HepG2 (cell line): ENCODE data around the gene KIAA1958. TPM values are rescaled to one million over a fixed set of nuclear protein-coding genes. Genes with fewer than 3 reads are reported as not detected.

Experiments
- ATAC-seq: fragments of 200-7000 bp; cut with Tn5 transposase; 3 replicates; pipeline ENCODE4 v1.9.1; 2020; ENCODE audit warnings: mild to moderate bottlenecking, moderate library complexity
- BruUV-seq: library from RNA; stranded (reverse); fragments of 400-500 nt; replicated peaks from 2 replicates; lab custom pipeline; 2021; lab: Mats Ljungman, UMichigan
- CTCF ChIA-PET: fragments of 300-600 bp; formaldehyde crosslinking; extraction: SDS; loops from one replicate; lab custom pipeline; 2021; ENCODE audit warnings: low total read pairs, inconsistent platforms, low intra/inter-chr PET ratio; lab: Yijun Ruan, JAX
- POLR2A ChIA-PET: fragments of 350-600 bp; sonication (Branson Sonifier 250); formaldehyde crosslinking; loops from one replicate; lab custom pipeline; 2020; ENCODE audit warnings: antibody characterized with exemption, inconsistent platforms; lab: Yijun Ruan, JAX
- DNase-seq: peaks from one replicate; pipeline ENCODE4 v3.0.0-alpha.2; 2015; ENCODE audit warnings: low spot score
- FAIRE-seq: peaks from 3 replicates; lab custom pipeline; 2011; peaks lifted over from hg19 to GRCh38; lab: Jason Lieb, UNC
- H2AFZ ChIP-seq: one replicate; pipeline ENCODE4 v1.6.1; 2011; ENCODE audit warnings: low read length, inconsistent platforms
- H3K27ac ChIP-seq: fragments of 300-600 bp; 3 replicates; pipeline ENCODE4 v1.8.0; 2011; ENCODE audit warnings: mixed run types, mild to moderate bottlenecking, mixed read lengths, low read length, inconsistent platforms; ENCODE audit not compliant: insufficient read depth; ENCODE audit errors: extremely low read length
- H3K27me3 ChIP-seq, 2 experiments: fragments of 200-600 bp in 1 of 2; 2 replicates in 1 of 2; 3 replicates in 1 of 2; pipeline versions ENCODE4 v1.6.0 to v1.8.0; 2011; ENCODE audit warnings: low read length in 2 of 2, mild to moderate bottlenecking in 2 of 2, moderate library complexity in 2 of 2, inconsistent platforms in 1 of 2; ENCODE audit not compliant: insufficient read depth in 2 of 2, control insufficient read depth in 1 of 2
- H3K36me3 ChIP-seq, 2 experiments: fragments of 200-600 bp in 1 of 2; replicated peaks in 1 of 2; 2 replicates in 1 of 2; 3 replicates in 1 of 2; pipeline versions ENCODE4 v1.5.1 to v1.8.0; 2011; ENCODE audit warnings: low read length in 2 of 2, inconsistent platforms in 1 of 2; ENCODE audit not compliant: insufficient read depth in 2 of 2, control insufficient read depth in 1 of 2
- H3K4me1 ChIP-seq: 2 replicates; pipeline ENCODE4 v1.5.1; 2012; ENCODE audit warnings: low read length, inconsistent platforms; ENCODE audit not compliant: insufficient read depth
- H3K4me2 ChIP-seq: 2 replicates; pipeline ENCODE4 v1.6.0; 2011; ENCODE audit warnings: low read depth, low read length, inconsistent platforms
- H3K4me3 ChIP-seq, 3 experiments: fragments of 200-600 bp in 1 of 3; sonication (generic), shearing (Covaris generic) in 1 of 3; replicated peaks in 1 of 3; 2 replicates each; pipeline ENCODE4 v1.5.1; 2011 to 2016; ENCODE audit warnings: low read length in 3 of 3, inconsistent platforms in 2 of 3, low read depth in 2 of 3, mild to moderate bottlenecking in 2 of 3, control low read depth in 1 of 3, mixed read lengths in 1 of 3; ENCODE audit not compliant: insufficient read depth in 1 of 3
- H3K79me2 ChIP-seq: one replicate; pipeline ENCODE4 v1.6.1; 2011; ENCODE audit warnings: low read length, inconsistent platforms; ENCODE audit not compliant: insufficient read depth
- H3K9ac ChIP-seq: 2 replicates; pipeline ENCODE4 v1.6.0; 2011; ENCODE audit warnings: mild to moderate bottlenecking, low read depth, low read length, inconsistent platforms; ENCODE audit not compliant: insufficient read depth
- H3K9me3 ChIP-seq: 2 replicates; pipeline ENCODE4 v1.5.1; 2012; ENCODE audit warnings: mild to moderate bottlenecking, low read length
- H4K20me1 ChIP-seq: 2 replicates; pipeline ENCODE4 v1.6.0; 2011; ENCODE audit warnings: inconsistent platforms, mild to moderate bottlenecking, low read length, moderate library complexity; ENCODE audit not compliant: insufficient read depth
- KLF16 ChIP-seq, 2 experiments: sonication (generic) in 1 of 2; formaldehyde crosslinking in 1 of 2; IDR thresholded peaks; 2 replicates each; pipeline versions ENCODE4 v1.6.1 to v1.8.0; 2016 to 2023; ENCODE audit warnings: missing genetic modification reagents in 2 of 2, missing compliant biosample characterization in 1 of 2
- LRRFIP1 ChIP-seq: sonication (generic); formaldehyde crosslinking; conservative IDR thresholded peaks from 2 replicates; pipeline ENCODE4 v1.4.0; 2020; ENCODE audit warnings: missing genetic modification reagents
- POGZ ChIP-seq: sonication (generic); formaldehyde crosslinking; IDR thresholded peaks from 2 replicates; pipeline ENCODE4 v1.4.0; 2020; ENCODE audit warnings: mild to moderate bottlenecking, missing genetic modification reagents
- SCMH1 ChIP-seq: sonication (generic); formaldehyde crosslinking; IDR thresholded peaks from 2 replicates; pipeline ENCODE4 v1.9.0; 2021; ENCODE audit warnings: missing genetic modification reagents, mild to moderate bottlenecking, borderline replicate concordance
- ZNF138 ChIP-seq: sonication (generic); formaldehyde crosslinking; IDR thresholded peaks from 2 replicates; pipeline ENCODE4 v1.5.0; 2020; ENCODE audit warnings: mild to moderate bottlenecking, low read depth, missing genetic modification reagents
- ZNF260 ChIP-seq: sonication (generic); formaldehyde crosslinking; IDR thresholded peaks from 2 replicates; pipeline ENCODE4 v1.4.0; 2020; ENCODE audit warnings: missing genetic modification reagents, low read depth, mild to moderate bottlenecking, borderline replicate concordance
- ZNF281 ChIP-seq: sonication (generic); formaldehyde crosslinking; IDR thresholded peaks from 2 replicates; pipeline ENCODE4 v1.4.0; 2020; ENCODE audit warnings: missing genetic modification reagents, borderline replicate concordance
- ZNF282 ChIP-seq: fragments of 450-650 bp; IDR thresholded peaks from 2 replicates; pipeline ENCODE4 v1.6.1; 2018; ENCODE audit not compliant: partially characterized antibody
- ZNF775 ChIP-seq: sonication (generic); formaldehyde crosslinking; IDR thresholded peaks from 2 replicates; pipeline ENCODE4 v1.4.0; 2020; ENCODE audit warnings: missing genetic modification reagents, mild to moderate bottlenecking, moderate library complexity, borderline replicate concordance
- WGBS: methylation state at CpG from one replicate; pipeline ENCODE4 v1.1.6; 2017; ENCODE audit warnings: low lambda C conversion rate; 5-methylcytosine and 5-hydroxymethylcytosine counted together
- in situ Hi-C: cut with HindIII; loops from 2 replicates; pipeline ENCODE4 v1.10.0; 2017; ENCODE audit warnings: low pct_unique_long_range_greater_than_20kb; ENCODE audit not compliant: extremely low pct_ligation_motif_present
- intact Hi-C: fragments of 100-400 bp; cut with micrococcal nuclease; formaldehyde crosslinking; loops from one replicate; pipeline ENCODE4 v1.10.0; 2022; ENCODE audit not compliant: unreplicated experiment
- polyA plus RNA-seq, 8 experiments: library from polyadenylated mRNA; depleted of rRNA in 3 of 8; stranded (reverse) in 7 of 8; unstranded in 1 of 8; fragments of >200 nt; fragmentation: Illumina TruSeq in 4 of 8; extraction: Trizol in 4 of 8; gene quantifications; 2 replicates each; pipeline versions ENCODE4 v1.2.1 to v1.2.3, GENCODE V29; 2011 to 2016; ENCODE audit warnings: low read depth in 4 of 8, missing spikeins in 1 of 8, mixed read lengths in 1 of 8; ENCODE audit not compliant: insufficient read depth in 1 of 8
- total RNA-seq, 5 experiments: library from RNA; depleted of rRNA; stranded (reverse); fragments of >200 nt; fragmentation: Illumina TruSeq; extraction: Trizol; gene quantifications; 2 replicates each; pipeline ENCODE4 v1.2.3, GENCODE V29; 2016; ENCODE audit warnings: low read depth in 1 of 5

Gene KIAA1958
- total and polyA plus RNA-seq, 2 of the 13 experiments (the other 11 are each of a cell fraction or from before 2014, with no cell fraction given): 8.5 to 10.3 TPM

- ATAC-seq (no peak), FAIRE-seq (no peak), DNase-seq (no peak)
- H3K36me3 ChIP-seq: no peaks in the 10 kb centered on the region
- no TSS peak for BruUV-seq
- intact Hi-C loops (no loop called here), in situ Hi-C loops (no loop called here)
- H4K20me1 ChIP-seq: peaks cover 8% of the 10 kb centered on the region
- H3K4me3 ChIP-seq: no peak overlapping the region
- H3K4me2 ChIP-seq: no peak overlapping the region
- H3K4me1 ChIP-seq: peaks cover 22% of the 10 kb centered on the region
- no peak for TF ChIP-seq ZNF260 (CRISPR knock-in tag)
- TF ChIP-seq POGZ (CRISPR knock-in tag): no peak
- no peak for TF ChIP-seq LRRFIP1 (CRISPR knock-in tag)
- no peak for TF ChIP-seq ZNF775 (CRISPR knock-in tag)
- TF ChIP-seq ZNF138 (CRISPR knock-in tag): no peak
- TF ChIP-seq SCMH1 (CRISPR knock-in tag): no peak
- no peak for TF ChIP-seq ZNF281 (CRISPR knock-in tag)
- TF ChIP-seq KLF16 (CRISPR knock-in tag; IDR thresholded peaks at IDR 0.05): no peak
- TF ChIP-seq ZNF282: no peak
- ChIA-PET POLR2A (no interaction called here), CTCF (no interaction called here)
- H3K27me3 ChIP-seq: no peaks in the 10 kb centered on the region
- peaks cover 62% of the 10 kb centered on the region for H3K79me2 ChIP-seq
- WGBS: 96% methylated on average over 4 of the region's 4 CpGs
- no peak overlapping the region for H3K9ac ChIP-seq
- H3K27ac ChIP-seq: no peak overlapping the region
- H2AFZ ChIP-seq: no peak overlapping the region
- H3K9me3 ChIP-seq: no peaks in the 10 kb centered on the region
Measured at GRCh38 chr9:112548051-112548440, 61.4 kb downstream of the KIAA1958 start.
